H1 (cell line): Measurements from ENCODE around the gene PSAP. TPM values are rescaled to one million over a fixed set of nuclear protein-coding genes. Genes with fewer than 3 reads are reported as not detected.

Experiments
- CTCF ChIA-PET: fragments of 300-600 bp; sonication (Branson Sonifier 250); formaldehyde crosslinking; loops from one replicate; lab custom pipeline; 2021; ENCODE audit not compliant: partially characterized antibody; lab: Charles Lee
- POLR2A ChIA-PET: fragments of 300-600 bp; sonication (Branson Sonifier 250); formaldehyde crosslinking; loops from one replicate; lab custom pipeline; 2021; ENCODE audit warnings: inconsistent platforms; ENCODE audit not compliant: partially characterized antibody; lab: Charles Lee
- DNase-seq, 2 experiments: peaks; one replicate each; pipeline versions ENCODE4 v3.0.0 to v3.0.0-alpha.2; 2010 to 2022; ENCODE audit warnings: low spot score in 2 of 2, low read depth in 1 of 2, mixed read lengths in 1 of 2
- FAIRE-seq: peaks from 2 replicates; lab custom pipeline; 2011; peaks lifted over from hg19 to GRCh38; lab: Jason Lieb, UNC
- H2AFZ ChIP-seq: 2 replicates; pipeline ENCODE4 v1.8.1; 2012; ENCODE audit warnings: low read length, inconsistent platforms
- H2AK5ac ChIP-seq: 2 replicates; pipeline ENCODE4 v1.6.1; 2013; ENCODE audit warnings: low read depth, low read length
- H2BK120ac ChIP-seq: replicated peaks from 2 replicates; pipeline ENCODE3; 2013; ENCODE audit warnings: low read depth, low read length, inconsistent platforms
- H2BK12ac ChIP-seq: 2 replicates; pipeline ENCODE4 v1.6.1; 2013; ENCODE audit warnings: low read depth, low read length
- H2BK15ac ChIP-seq: 2 replicates; pipeline ENCODE4 v1.6.1; 2013; ENCODE audit warnings: low read length
- H2BK20ac ChIP-seq: 2 replicates; pipeline ENCODE4 v1.6.1; 2013; ENCODE audit warnings: low read length
- H2BK5ac ChIP-seq: 2 replicates; pipeline ENCODE4 v1.6.1; 2013; ENCODE audit warnings: low read depth, low read length
- H3K14ac ChIP-seq: 2 replicates; pipeline ENCODE4 v1.6.1; 2013; ENCODE audit warnings: inconsistent platforms; ENCODE audit not compliant: insufficient read length
- H3K18ac ChIP-seq: 2 replicates; pipeline ENCODE4 v1.6.1; 2013; ENCODE audit warnings: low read length; ENCODE audit errors: extremely low read depth
- H3K23ac ChIP-seq: 2 replicates; pipeline ENCODE4 v1.6.1; 2013; ENCODE audit warnings: inconsistent platforms; ENCODE audit not compliant: insufficient read length
- H3K23me2 ChIP-seq: 2 replicates; pipeline ENCODE4 v1.6.1; 2013; ENCODE audit warnings: low read depth, low read length
- H3K27ac ChIP-seq: 2 replicates; pipeline ENCODE4 v1.6.1; 2011; ENCODE audit warnings: low read depth, low read length, inconsistent platforms
- H3K27me3 ChIP-seq, 4 experiments: replicated peaks in 1 of 4; 1 replicate in 1 of 4; 2 replicates in 3 of 4; pipeline versions ENCODE4 v1.6.1 to v1.8.1; 2011 to 2013; ENCODE audit warnings: low read length in 3 of 4, mild to moderate bottlenecking in 3 of 4, inconsistent platforms in 2 of 4, mixed read lengths in 2 of 4, moderate library complexity in 1 of 4; ENCODE audit not compliant: control insufficient read depth in 3 of 4, insufficient read depth in 3 of 4; ENCODE audit errors: extremely low read depth in 1 of 4
- H3K36me3 ChIP-seq, 4 experiments: 2 replicates each; pipeline versions ENCODE4 v1.6.1 to v1.8.1; 2011 to 2013; ENCODE audit warnings: mild to moderate bottlenecking in 4 of 4, low read length in 3 of 4, moderate library complexity in 2 of 4, control low read depth in 1 of 4, inconsistent platforms in 1 of 4; ENCODE audit not compliant: insufficient read depth in 4 of 4, control insufficient read depth in 2 of 4
- H3K4ac ChIP-seq: replicated peaks from 2 replicates; pipeline ENCODE3; 2013; ENCODE audit warnings: low read length, low read depth, mixed read lengths, inconsistent platforms; ENCODE audit not compliant: insufficient read length
- H3K4me1 ChIP-seq, 4 experiments: replicated peaks in 1 of 4; 1 replicate in 1 of 4; 2 replicates in 3 of 4; pipeline versions ENCODE4 v1.6.1 to v1.8.1; 2011 to 2013; ENCODE audit warnings: low read length in 3 of 4, inconsistent platforms in 2 of 4, mixed read lengths in 1 of 4; ENCODE audit not compliant: insufficient read depth in 4 of 4, control insufficient read depth in 3 of 4
- H3K4me2 ChIP-seq, 2 experiments: 2 replicates each; pipeline versions ENCODE4 v1.6.1 to v1.8.1; 2011 to 2013; ENCODE audit warnings: low read depth in 2 of 2, low read length in 2 of 2, control low read depth in 1 of 2, inconsistent platforms in 1 of 2, mild to moderate bottlenecking in 1 of 2; ENCODE audit not compliant: insufficient read depth in 1 of 2
- H3K4me3 ChIP-seq, 4 experiments: fragments of 200-600, 300-600 bp in 1 of 4; sonication (generic), shearing (Covaris generic), sonication (Bioruptor Twin) in 1 of 4; 2 replicates each; pipeline versions ENCODE4 v1.5.1 to v1.8.1; 2011 to 2016; ENCODE audit warnings: low read length in 4 of 4, low read depth in 3 of 4, control low read depth in 2 of 4, inconsistent platforms in 2 of 4, mild to moderate bottlenecking in 2 of 4, mixed read lengths in 1 of 4, moderate library complexity in 1 of 4; ENCODE audit not compliant: insufficient read depth in 2 of 4; ENCODE audit errors: extremely low read depth in 1 of 4
- H3K56ac ChIP-seq: replicated peaks from 2 replicates; pipeline ENCODE3; 2013; ENCODE audit warnings: low read depth, mild to moderate bottlenecking, mixed read lengths, low read length, inconsistent platforms; ENCODE audit not compliant: insufficient read length
- H3K79me1 ChIP-seq: 2 replicates; pipeline ENCODE4 v1.6.1; 2013; ENCODE audit warnings: low read depth, low read length, control low read depth
- H3K79me2 ChIP-seq, 2 experiments: 2 replicates each; pipeline versions ENCODE4 v1.6.1 to v1.8.1; 2012 to 2013; ENCODE audit warnings: low read length in 2 of 2, mild to moderate bottlenecking in 2 of 2, inconsistent platforms in 1 of 2; ENCODE audit not compliant: insufficient read depth in 2 of 2, control insufficient read depth in 1 of 2
- H3K9ac ChIP-seq, 4 experiments: replicated peaks in 1 of 4; 1 replicate in 1 of 4; 2 replicates in 3 of 4; pipeline versions ENCODE4 v1.6.1 to v1.8.1; 2011 to 2013; ENCODE audit warnings: low read depth in 3 of 4, low read length in 3 of 4, control low read depth in 2 of 4, mild to moderate bottlenecking in 2 of 4, moderate library complexity in 2 of 4, inconsistent platforms in 1 of 4; ENCODE audit errors: extremely low read depth in 1 of 4
- H3K9me3 ChIP-seq, 2 experiments: 2 replicates each; pipeline versions ENCODE4 v1.6.1 to v1.8.1; 2012 to 2013; ENCODE audit warnings: mild to moderate bottlenecking in 2 of 2, moderate library complexity in 2 of 2, control low read depth in 1 of 2, inconsistent platforms in 1 of 2, low read depth in 1 of 2, low read length in 1 of 2, mixed read lengths in 1 of 2; ENCODE audit not compliant: insufficient read depth in 2 of 2
- H4K20me1 ChIP-seq, 2 experiments: replicated peaks in 1 of 2; 2 replicates each; pipeline versions ENCODE3 to v1.8.1; 2011 to 2013; ENCODE audit warnings: inconsistent platforms in 2 of 2, low read length in 2 of 2, mild to moderate bottlenecking in 1 of 2; ENCODE audit not compliant: insufficient read depth in 2 of 2, control insufficient read depth in 1 of 2
- H4K5ac ChIP-seq: 2 replicates; pipeline ENCODE4 v1.6.1; 2013; ENCODE audit warnings: low read length, low read depth, mixed read lengths, inconsistent platforms; ENCODE audit not compliant: insufficient read length
- H4K8ac ChIP-seq: 2 replicates; pipeline ENCODE4 v1.8.0; 2013; ENCODE audit warnings: mild to moderate bottlenecking, moderate library complexity, low read length, inconsistent platforms; ENCODE audit not compliant: insufficient read depth; ENCODE audit errors: extremely low read depth
- H4K91ac ChIP-seq: replicated peaks from 2 replicates; pipeline ENCODE3; 2013; ENCODE audit warnings: low read length, mixed read lengths, inconsistent platforms; ENCODE audit not compliant: insufficient read length
- CHD1 ChIP-seq: IDR thresholded peaks from 2 replicates; pipeline ENCODE4 v1.6.1; 2012; ENCODE audit warnings: low read depth, low read length, improper control_type of control experiment
- EGR1 ChIP-seq: IDR thresholded peaks from 2 replicates; pipeline ENCODE4 v1.6.1; 2011; ENCODE audit warnings: low read depth, low read length, borderline replicate concordance
- GABPA ChIP-seq: IDR thresholded peaks from 2 replicates; pipeline ENCODE4 v1.6.1; 2011; ENCODE audit warnings: mild to moderate bottlenecking, low read length, moderate library complexity, borderline replicate concordance; ENCODE audit not compliant: insufficient read depth
- GTF2F1 ChIP-seq: IDR thresholded peaks from 2 replicates; pipeline ENCODE4 v1.6.1; 2012; ENCODE audit warnings: low read depth, low read length, improper control_type of control experiment, borderline replicate concordance
- JUN ChIP-seq: IDR thresholded peaks from 2 replicates; pipeline ENCODE4 v1.6.1; 2011; ENCODE audit warnings: low read depth, mild to moderate bottlenecking, improper control_type of control experiment, low read length
- MAFK ChIP-seq: IDR thresholded peaks from 2 replicates; pipeline ENCODE4 v1.6.1; 2012; ENCODE audit warnings: low read depth, mild to moderate bottlenecking, improper control_type of control experiment, low read length
- NRF1 ChIP-seq: IDR thresholded peaks from 2 replicates; pipeline ENCODE4 v1.6.1; 2011; ENCODE audit warnings: mild to moderate bottlenecking, low read depth, low read length, improper control_type of control experiment
- PHF8 ChIP-seq: fragments of 200-600 bp; sonication (generic); conservative IDR thresholded peaks from 2 replicates; pipeline ENCODE4 v1.7.1; 2012; ENCODE audit warnings: low read depth, mild to moderate bottlenecking, inconsistent platforms, low read length, moderate library complexity
- RFX5 ChIP-seq: IDR thresholded peaks from 2 replicates; pipeline ENCODE4 v1.6.1; 2011; ENCODE audit warnings: low read depth, low read length, improper control_type of control experiment, borderline replicate concordance
- SIN3A ChIP-seq, 2 experiments: IDR thresholded peaks in 1 of 2; conservative IDR thresholded peaks in 1 of 2; 2 replicates each; pipeline ENCODE4 v1.6.1; 2011 to 2012; ENCODE audit warnings: low read length in 2 of 2, improper control_type of control experiment in 1 of 2, low read depth in 1 of 2, mild to moderate bottlenecking in 1 of 2
- TCF12 ChIP-seq: IDR thresholded peaks from 2 replicates; pipeline ENCODE4 v1.6.1; 2011; ENCODE audit warnings: low read depth, mild to moderate bottlenecking, low read length
- WGBS, 2 experiments: shearing (Covaris generic) in 1 of 2; methylation state at CpG; one replicate each; pipeline versions ENCODE4 v1.1.6 to v1.1.7; 2013 to 2015; ENCODE audit warnings: low lambda C conversion rate in 2 of 2, mixed read lengths in 2 of 2, inconsistent platforms in 1 of 2, low coverage in 1 of 2, missing lambda C conversion rate in 1 of 2; ENCODE audit not compliant: insufficient replicate concordance in 2 of 2, insufficient coverage in 1 of 2, insufficient read length in 1 of 2; ENCODE audit errors: extremely low coverage in 1 of 2, missing lambda C conversion rate in 1 of 2; 5-methylcytosine and 5-hydroxymethylcytosine counted together
- polyA plus RNA-seq, 7 experiments: library from polyadenylated mRNA; depleted of rRNA in 3 of 7; stranded (reverse) in 5 of 7; unstranded in 2 of 7; fragments of >200 nt in 5 of 7; fragments of 200-250 nt in 2 of 7; gene quantifications; 1 replicate in 5 of 7; 2 replicates in 1 of 7; 4 replicates in 1 of 7; pipeline versions ENCODE4 v1.2.1 to v1.2.3, GENCODE V29; 2011 to 2013; ENCODE audit warnings: missing spikeins in 2 of 7, mixed read lengths in 2 of 7
- total RNA-seq: library from RNA; stranded (reverse); fragmentation: NEBNext Ultra II Directional; extraction: Animal tissue kit (Norgen Biotek cat#: 25700); gene quantifications from 2 replicates; pipeline ENCODE4 v1.2.1, GENCODE V29; 2021

Gene PSAP
- total and polyA plus RNA-seq, 2 of the 8 experiments (the other 6 are each of a cell fraction or from before 2014, with no cell fraction given) = 386 to 504 TPM

DNA sequence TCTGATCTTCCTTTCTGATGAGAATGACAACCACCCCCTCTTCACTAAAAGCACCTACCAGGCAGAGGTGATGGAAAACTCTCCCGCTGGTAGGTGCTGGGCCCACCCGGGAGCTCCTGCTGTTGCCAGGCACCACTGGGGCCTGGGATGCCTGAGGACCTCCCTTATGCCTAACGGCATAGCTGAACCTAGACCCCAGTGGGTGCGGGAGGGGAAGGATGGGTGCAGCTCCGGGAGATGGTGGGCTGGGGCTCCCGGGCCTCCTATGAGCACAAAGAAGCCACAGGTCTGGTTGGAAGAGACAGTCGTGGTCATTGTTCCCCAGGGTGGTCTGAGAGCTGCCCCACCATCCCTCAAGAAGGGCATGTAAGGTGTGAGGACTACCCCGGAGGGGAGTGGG, 62.1 kb downstream of the PSAP start:
- no peaks in the 10 kb centered on the region for H3K23me2 ChIP-seq
- no peak overlapping the region for H4K5ac ChIP-seq
- no peak overlapping the region for H3K27ac ChIP-seq
- no peaks in the 10 kb centered on the region for H3K79me1 ChIP-seq
- H4K20me1 ChIP-seq = no peaks in the 10 kb centered on the region
- DNase-seq (no peak), FAIRE-seq (no peak)
- no peak overlapping the region for H3K4me3 ChIP-seq
- no peaks in the 10 kb centered on the region for H3K4me1 ChIP-seq
- no peak overlapping the region for H4K8ac ChIP-seq
- no peak overlapping the region for H3K23ac ChIP-seq
- H3K36me3 ChIP-seq = no peaks in the 10 kb centered on the region
- no peaks in the 10 kb centered on the region for H3K9me3 ChIP-seq
- H2AK5ac ChIP-seq = no peak overlapping the region
- H2BK5ac ChIP-seq = no peak overlapping the region
- H3K9ac ChIP-seq = no peak overlapping the region
- no peak overlapping the region for H2AFZ ChIP-seq
- H2BK12ac ChIP-seq = no peak overlapping the region
- no peak overlapping the region for H2BK120ac ChIP-seq
- no peak overlapping the region for H2BK15ac ChIP-seq
- H3K4me2 ChIP-seq = no peak overlapping the region
- no peaks in the 10 kb centered on the region for H3K27me3 ChIP-seq
- no peak overlapping the region for H3K14ac ChIP-seq
- no peak overlapping the region for H4K91ac ChIP-seq
- TF ChIP-seq PHF8 (no peak), CHD1 (no peak), JUN (no peak), NRF1 (no peak), RFX5 (no peak), MAFK (no peak), TCF12 (no peak), EGR1 (no peak), SIN3A (conservative IDR thresholded peaks at IDR 0.05 in 1 of 2, IDR thresholded peaks at IDR 0.05 in 1 of 2; ENCODE audit: low read depth in 1 of 2, low read length in 2 of 2) (no peak), GTF2F1 (no peak), GABPA (no peak)
- TF ChIP-seq, all 59 proteins: peak for 0
- WGBS, 2 experiments = 90% methylated on average over 8 of the region's 8 CpGs; no CpG with 5 or more reads in 1 of the 2 experiments
- CTCF ChIA-PET = interaction anchor here (0.5 to 0.9 kb wide), 3 partner anchors 16 to 34 kb away, joined by 3 read pairs; partner anchors contain the start of gene VSIR
- Histone ChIP-seq H3K4ac (no peak overlapping the region), H3K56ac (no peak overlapping the region), H2BK20ac (no peak overlapping the region), H3K18ac (no peak overlapping the region), H3K79me2 (no peaks in the 10 kb centered on the region)
- POLR2A ChIA-PET = no interaction called here
